HG02981 (cell line): ENCODE results near the gene CLCA2.

Experiments used
- ATAC-seq: cut with Tn5 transposase; IDR thresholded peaks from one replicate; pipeline ENCODE4 v1.9.1; 2021; ENCODE audit warnings: mild to moderate bottlenecking, moderate library complexity; ENCODE audit not compliant: unreplicated experiment

The CLCA2 gene

DNA sequence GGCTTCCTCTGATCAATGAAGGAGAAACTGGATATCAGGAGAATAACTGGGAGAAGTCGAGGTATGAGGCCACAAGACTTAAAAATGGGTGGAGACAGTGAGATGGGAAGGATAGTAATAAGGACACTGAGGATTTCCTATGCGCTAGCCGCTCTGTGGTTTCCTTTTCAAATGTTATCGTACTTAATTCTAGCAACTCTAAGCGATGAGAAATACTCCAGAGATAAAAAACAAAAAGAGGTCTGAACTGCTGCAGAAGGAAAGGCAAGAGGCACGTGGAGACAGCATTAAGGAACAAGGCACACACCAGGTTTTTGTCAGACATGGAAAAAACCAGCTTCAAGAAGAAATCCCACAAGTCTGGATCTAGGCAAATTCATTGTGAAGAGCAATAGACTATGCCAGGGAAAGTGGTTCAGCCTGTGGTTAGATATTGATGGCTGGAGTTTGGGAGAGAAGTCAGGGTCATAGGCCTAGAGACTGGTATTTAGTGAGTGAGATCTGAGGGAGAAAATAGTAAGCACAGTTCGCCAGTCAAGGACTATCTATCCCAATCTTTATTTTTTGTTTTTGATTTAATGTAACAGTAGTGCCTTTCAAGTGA, 5.3 kb downstream of the CLCA2 start:
- ATAC-seq: no peak

GRCh38 chr1:86429835-86430234, 5.9 kb downstream of the CLCA2 start:
- no peak for ATAC-seq

DNA sequence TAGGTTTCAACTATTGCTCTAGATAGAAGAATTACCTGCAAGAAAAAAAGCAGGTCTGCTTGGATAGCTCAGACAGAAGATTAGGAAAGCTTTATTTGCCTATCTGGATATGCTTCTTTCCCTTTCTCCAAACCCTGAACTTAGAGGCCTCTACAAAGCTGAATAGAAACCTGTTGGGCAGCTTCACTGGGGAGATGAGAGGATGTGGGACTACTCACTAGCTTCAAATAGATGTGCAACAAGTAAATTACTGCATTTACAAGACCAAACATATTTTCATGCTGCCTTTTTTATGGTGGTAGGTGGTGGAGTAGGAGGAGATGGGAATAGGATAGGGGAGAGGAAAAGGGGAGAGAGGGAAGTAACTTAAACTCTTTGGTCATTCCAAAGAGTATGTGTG, 6.4 kb downstream of the CLCA2 start:
- no peak for ATAC-seq

DNA sequence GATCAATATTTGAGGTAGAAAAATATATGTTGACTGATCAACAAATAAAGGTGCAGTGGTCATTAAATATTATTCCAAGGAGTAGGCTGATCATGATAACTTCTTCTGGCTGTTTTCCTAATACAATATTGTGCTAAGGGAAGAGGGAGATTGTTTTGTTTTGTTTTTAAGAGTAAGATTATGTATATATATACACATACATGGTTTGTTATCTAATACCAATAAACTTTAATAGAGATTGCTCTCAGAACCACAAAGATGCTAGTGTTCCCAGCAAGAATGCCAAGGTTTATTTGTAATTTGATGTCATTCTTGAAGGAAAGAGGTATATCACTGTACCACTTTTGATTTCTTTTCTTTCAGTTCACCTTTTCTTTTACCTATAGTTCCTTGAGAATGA, 10.1 kb downstream of the CLCA2 start:
- no peak for ATAC-seq

- no peak for ATAC-seq
Observed at GRCh38 chr1:86435327-86435726, 11.4 kb downstream of the CLCA2 start.

DNA sequence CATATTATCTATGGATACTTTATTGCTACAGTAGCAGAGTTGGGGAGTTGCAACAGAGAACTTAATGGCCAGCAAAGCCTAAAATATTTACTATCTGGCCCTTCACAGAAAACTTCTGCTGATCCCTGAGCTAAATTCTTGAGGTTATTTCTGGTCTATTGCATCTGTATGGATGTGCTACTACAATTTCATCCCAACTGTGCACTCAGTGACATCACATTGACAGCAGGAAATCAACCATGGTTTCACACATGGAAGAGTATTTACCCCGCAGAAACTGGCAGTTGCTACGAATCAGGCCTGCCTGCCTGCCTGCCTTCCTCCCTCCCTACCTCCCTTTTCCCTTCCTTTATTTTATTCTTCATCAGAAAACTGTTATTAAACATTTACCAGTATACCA, 12.1 kb downstream of the CLCA2 start:
- no peak for ATAC-seq

GRCh38 chr1:86441581-86441980, 17.6 kb downstream of the CLCA2 start:
- no peak for ATAC-seq

DNA sequence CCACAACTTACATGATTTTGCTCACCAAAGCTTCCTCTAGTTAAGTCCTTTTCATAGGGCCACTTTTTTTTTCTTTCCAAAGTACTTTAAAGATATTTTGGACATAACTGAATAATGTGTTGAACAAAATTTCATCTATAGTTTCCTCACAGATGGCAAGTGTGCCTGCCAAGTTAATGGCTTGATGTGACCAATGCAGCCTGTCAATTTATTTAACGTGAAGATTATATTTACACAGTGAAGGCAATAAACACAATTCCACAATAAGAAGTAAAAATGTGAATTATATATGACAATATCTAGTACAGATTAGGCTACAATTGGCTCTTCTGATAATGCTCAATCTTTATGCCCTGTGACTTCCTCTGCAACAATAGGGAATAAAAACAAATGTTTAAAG, 18.0 kb downstream of the CLCA2 start:
- no peak for ATAC-seq

- no peak for ATAC-seq
Observed at GRCh38 chr1:86445919-86446318, 21.9 kb downstream of the CLCA2 start.

- no peak for ATAC-seq
Observed at GRCh38 chr1:86447198-86447790, 23.3 kb downstream of the CLCA2 start.

DNA sequence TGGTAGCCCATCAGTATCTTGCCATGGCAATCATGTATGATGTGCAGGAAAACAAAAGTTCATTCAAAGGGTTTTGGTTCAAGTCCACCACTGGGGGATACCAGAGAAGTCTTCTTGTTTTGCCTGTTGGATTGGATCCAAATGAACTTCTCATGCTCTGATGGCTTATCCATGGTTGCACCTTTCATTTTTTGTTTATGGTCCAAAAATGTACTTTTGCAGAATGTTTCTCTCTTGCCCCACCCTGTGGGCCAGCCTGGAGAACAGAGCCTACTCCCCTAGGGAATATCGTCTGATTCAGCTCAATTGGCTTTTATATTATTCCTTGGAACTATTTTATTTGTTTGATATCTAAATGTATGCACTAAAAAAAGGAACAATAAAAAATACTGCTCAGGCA, 24.7 kb downstream of the CLCA2 start:
- no peak for ATAC-seq

- no peak for ATAC-seq
Observed at GRCh38 chr1:86449103-86449502, 25.1 kb downstream of the CLCA2 start.

DNA sequence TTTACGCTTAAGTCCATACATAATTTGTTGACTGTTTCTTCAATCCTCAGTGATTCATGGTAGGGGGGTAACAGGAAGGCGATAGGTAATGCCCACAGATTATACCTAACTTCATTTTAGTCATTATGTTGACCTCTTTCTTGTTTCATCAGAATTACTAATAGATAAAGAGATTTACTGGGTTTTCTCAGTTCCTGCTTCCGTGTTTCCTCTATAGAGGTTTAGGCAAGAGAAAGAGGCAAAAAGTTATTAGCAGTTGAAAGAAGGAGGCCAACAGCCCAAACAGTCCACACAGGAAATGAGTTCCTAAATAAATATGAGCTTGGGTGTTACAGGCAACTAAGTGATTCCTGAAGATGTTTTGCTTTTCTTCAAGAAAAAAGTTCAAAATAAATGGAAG, 26.9 kb downstream of the CLCA2 start:
- no peak for ATAC-seq

DNA sequence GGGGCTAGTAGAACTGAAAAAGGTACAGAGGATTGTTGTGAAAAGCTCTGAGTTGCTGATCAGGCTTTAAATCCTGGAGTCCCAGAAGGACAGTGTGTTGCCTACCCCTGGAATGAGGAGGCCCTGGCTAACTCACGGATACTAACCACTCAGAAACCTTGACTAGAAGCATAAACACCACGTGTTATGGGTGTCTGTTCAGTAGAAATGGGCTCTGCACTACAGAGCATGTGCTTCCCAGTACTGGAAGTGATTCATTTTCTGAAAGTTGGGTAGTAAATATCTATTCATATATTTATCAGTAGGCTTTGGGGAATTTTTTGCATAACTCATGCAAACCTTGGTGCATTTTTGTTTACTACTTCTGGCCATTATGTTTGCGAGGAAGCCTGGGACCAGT, 29.7 kb downstream of the CLCA2 start:
- no peak for ATAC-seq

DNA sequence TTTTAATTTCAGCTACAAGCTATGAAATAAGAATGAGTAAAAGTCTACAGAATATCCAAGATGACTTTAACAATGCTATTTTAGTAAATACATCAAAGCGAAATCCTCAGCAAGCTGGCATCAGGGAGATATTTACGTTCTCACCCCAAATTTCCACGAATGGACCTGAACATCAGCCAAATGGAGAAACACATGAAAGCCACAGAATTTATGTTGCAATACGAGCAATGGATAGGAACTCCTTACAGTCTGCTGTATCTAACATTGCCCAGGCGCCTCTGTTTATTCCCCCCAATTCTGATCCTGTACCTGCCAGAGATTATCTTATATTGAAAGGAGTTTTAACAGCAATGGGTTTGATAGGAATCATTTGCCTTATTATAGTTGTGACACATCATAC, 31.1 kb downstream of the CLCA2 start:
- ATAC-seq: no peak

DNA sequence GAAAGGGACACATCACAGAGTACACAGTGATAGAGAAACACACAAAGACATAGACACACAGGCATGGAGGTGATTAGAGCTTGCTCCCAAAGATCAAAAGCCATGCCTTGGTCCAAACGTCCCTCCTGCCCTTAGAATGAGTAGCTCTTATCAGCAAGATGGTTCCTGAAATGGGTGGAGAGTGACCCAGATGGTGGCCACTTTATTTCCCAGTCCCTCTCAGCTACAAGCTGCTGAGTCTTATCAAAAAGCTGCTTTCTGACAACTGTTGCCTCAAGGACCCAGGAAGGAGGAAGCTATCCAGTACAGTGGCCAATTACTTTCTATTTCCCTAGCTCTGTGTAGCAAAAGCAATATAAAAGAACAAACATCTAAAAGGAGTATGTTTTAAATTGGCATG, 37.0 kb downstream of the CLCA2 start:
- ATAC-seq: no peak

DNA sequence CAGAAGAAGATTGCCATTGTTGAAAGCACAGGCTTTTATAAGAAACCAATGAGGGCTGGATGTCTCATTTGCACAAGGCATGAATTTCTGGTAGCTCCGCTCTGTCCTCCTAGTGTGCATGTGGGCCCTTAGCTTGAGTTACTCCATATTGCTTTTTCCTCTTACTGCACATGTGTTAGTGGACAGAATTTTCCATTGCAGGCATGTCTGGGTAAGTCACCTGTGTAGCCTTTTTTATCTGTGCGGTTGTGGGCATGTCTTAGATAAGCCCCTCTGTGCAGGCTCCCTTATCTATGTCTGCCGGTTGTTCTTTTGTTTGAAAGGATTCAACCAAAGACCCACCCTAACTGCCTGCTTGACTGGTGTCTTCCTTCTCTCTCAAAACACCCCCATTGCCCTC, 37.5 kb downstream of the CLCA2 start:
- ATAC-seq: no peak

- no peak for ATAC-seq
Observed at GRCh38 chr1:86464819-86465218, 40.8 kb downstream of the CLCA2 start.

- ATAC-seq: no peak
Observed at GRCh38 chr1:86466109-86466844, 42.3 kb downstream of the CLCA2 start.

DNA sequence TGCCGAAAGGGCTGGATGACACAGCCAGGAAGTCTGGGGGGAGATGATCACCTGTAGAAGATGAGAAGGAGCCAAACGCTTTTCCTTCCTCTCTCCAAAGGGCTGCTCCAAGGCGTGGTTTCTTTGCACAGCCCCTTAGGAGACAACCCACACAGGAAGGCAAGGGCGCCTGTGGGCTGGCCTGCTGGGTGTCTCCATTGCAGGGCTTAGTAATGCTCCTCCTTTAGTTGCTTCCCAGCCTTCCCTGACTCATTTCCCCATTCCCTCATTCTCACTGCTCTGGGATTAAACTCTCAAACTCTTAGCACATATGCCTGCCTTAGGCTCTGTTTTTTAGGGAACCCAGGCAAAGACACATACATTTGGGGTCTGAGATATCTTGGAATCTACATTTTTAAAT, 43.0 kb downstream of the CLCA2 start:
- no peak for ATAC-seq

GRCh38 chr1:86468501-86468977, 44.6 kb downstream of the CLCA2 start, which contains the start of gene CLCA1:
TSS of gene CLCA1 (plus strand) at chr1:86468927. CDS start at chr1:86468972, 45 bp downstream.
- ATAC-seq: no peak

GRCh38 chr1:86470859-86471258, 46.9 kb downstream of the CLCA2 start:
- ATAC-seq: no peak
